DMS 273 treated with DMSO at 0.1 percent for 48 hours (cell line): Measurements from ENCODE around the gene LRFN4.

Source experiments
- DNase-seq: peaks from one replicate; lab custom pipeline; 2025; lab: John Stamatoyannopoulos, UW

The LRFN4 gene

DNA sequence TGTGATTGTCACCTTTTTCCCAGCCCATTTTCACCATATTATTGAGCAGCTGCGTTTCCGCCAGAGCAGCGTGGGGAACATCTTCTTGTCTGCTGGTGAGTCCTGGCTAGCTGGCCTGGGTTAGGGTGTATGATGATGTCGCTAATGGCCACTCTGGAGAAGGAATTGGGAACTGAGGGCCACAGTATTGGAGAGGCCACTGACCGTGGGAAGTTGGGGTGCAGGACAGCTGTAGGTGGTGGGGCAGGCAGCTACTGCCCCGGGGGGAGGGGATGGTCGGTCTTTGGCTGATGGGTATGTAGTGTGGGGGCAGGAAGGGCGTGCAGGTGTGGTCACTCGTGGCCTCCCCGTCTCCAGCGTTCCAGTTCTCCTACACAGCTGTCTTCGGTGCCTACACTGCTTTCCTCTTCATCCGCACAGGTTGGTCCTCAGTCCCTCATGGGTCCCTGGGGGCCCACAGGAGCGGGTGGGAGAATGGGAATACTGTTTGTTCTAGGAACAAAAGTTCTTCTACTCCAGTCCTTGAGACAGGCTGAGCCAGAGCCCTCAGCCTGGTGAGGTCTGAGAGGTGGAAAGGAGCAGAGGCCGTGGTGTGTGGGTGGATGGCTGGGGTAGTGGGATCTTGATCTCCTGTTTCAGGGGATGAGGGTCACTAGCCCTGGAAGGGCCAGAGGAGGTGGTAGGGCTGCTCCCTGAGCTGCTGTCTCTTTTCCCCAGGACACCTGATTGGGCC is 11.6 kb upstream of the LRFN4 start:
- no peak for DNase-seq

DNA sequence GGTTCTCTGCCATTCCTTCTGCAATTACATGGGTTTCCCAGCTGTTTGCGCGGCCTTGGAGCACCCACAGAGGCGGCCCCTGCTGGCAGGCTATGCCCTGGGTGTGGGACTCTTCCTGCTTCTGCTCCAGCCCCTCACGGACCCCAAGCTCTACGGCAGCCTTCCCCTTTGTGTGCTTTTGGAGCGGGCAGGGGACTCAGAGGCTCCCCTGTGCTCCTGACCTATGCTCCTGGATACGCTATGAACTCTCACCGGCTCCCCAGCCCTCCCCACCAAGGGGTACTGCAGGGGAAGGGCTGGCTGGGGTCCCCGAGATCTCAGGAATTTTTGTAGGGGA is 11.0 kb upstream of the LRFN4 start:
- no peak for DNase-seq

DNA sequence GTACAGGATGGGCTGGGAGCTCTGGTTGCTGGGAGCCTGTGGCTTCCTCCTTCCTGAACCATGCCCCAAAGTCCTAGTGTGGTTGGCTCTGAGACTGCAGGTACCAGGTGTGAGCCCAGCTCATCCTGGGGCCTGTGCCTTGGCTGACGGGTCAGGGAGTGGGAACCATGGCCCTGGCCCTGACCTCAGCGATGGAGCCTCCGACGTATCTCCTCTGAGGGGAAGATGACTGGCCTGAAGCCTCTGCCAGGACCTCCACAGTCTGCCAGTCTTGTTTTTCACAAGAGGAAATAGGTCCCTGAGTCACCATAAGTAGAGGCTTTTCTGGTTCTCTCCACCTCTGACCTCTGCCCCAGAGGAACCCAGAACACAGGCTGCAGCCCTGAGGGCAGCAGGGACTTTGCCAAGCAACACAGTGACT is 10.2 kb upstream of the LRFN4 start:
- DNase-seq = no peak

DNA sequence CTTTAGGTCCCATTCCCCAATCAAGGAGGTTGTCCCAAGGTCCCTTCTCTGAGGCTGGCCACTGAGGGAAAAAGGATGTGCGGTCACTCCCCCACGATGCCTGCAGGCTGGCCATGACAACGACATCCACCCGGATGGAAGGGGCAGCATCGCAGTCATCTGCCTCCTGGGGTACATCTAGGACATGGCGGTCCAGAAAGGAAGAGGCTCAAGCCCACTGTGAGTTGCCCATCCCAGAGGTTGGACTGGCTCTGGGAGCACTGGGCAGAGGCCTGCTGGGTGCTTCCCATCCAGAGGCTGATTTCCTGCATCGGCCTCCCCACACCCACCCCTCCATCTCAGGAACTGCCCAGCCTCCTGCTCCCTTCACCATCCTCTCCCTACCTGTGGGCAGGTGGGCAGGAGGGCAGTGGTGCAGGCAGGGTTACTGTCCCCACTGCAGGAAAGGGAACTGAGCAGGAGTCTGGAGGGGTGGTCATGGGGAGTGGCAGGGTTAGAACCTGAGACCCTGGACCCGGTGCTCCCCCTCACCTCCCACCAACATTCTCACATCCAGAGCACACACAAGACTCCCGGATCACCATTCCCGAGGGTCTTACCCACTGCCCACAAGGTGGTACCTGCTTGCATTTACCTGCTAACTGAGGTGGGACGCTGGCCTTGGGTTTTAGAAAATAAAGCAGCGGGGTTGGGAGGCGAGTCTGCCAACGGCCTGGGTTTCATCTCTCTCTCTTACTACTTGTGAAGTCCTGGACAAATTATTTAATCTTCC is 9.2 kb upstream of the LRFN4 start:
- no peak for DNase-seq

DNA sequence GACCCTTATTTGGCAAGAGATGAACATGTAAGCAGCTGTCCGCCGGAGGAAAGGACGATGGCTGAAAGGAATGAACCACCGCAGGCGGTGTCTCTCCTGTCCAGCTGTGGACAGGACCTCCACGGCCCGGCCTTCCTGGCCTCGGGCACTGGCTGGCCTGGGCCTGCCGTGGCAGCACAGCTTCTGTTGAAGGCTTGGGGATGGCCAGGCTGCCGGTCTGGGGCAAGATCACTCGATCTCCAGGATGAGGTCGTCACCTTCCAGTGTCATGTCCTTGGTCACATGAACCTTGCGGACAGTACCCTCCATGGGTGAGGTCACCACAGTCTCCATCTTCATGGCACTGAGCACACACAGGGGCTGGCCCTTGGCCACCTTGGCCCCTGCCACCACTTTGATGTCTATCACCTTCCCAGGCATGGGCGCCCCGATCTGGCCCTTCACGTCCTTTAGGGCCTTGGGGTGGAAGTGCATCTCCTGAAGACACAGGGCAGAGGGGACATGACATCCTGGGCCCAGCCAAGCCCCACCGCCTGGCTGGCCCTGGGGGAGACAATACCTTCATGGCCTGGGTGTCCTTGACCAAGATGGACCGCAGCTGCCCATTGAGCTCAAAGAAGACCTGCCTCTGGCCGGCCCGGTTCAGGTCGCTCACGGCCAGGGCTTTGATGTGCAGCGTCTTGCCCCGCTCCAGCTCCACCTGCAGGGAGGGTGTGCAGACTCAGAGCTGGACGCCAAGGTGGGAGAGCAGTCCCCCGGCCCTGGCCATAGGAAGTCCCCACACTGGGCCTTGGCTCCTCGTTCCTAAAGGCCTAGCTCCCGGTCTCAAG is 8.0 kb upstream of the LRFN4 start:
- DNase-seq = no peak

DNA sequence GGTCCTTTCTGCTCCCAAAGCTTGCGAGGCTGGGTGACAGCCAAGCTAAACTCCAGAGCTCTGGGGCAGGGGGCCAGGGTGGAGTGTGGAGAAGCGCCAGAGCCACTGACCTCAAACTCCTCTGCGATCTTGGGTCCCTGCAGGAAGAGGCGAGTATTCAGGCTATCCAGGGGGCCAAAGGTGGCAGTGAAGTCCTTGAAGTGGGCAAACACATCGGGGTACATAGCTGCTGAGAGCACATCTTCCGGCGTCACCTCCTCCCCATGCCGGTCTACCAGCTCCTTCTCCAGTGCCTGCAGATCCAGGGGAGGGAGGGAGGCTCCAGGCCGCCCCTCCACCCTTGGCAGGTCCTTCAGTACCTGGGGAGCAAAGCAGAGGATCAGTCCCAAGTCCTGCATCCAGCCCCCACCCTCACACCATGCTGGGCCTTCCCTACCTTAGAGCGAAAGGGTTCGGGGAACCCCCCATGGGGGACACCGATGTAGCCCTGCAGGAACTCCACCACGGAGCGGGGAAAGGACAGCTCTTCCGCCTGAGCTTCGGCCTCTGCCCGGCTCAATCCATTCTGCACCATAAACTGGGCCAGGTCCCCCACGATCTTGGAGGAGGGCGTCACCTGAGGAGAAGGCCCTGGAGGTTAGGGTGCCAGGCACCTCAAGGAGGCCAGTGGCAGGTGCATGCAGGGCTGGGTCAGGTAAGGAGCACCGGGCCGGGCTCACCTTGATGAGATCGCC is 7.2 kb upstream of the LRFN4 start:
- no peak for DNase-seq

DNA sequence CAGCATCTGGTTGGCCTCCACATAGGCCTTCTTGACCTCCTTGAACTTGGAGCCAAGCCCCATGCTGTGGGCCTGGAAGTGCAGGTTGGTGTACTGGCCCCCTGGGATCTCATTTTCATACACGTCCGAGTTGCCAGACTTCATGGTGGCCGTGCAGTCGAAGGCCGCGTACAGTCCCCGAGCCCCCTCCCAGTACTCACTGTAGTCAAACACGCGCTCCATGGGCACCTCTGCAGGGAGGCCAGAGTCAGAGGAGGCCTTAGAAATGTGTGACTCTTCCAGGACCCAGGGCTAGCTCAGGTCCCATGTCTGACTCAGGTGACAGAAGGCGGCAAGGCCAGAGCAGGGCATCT is 6.7 kb upstream of the LRFN4 start:
- no peak for DNase-seq

DNA sequence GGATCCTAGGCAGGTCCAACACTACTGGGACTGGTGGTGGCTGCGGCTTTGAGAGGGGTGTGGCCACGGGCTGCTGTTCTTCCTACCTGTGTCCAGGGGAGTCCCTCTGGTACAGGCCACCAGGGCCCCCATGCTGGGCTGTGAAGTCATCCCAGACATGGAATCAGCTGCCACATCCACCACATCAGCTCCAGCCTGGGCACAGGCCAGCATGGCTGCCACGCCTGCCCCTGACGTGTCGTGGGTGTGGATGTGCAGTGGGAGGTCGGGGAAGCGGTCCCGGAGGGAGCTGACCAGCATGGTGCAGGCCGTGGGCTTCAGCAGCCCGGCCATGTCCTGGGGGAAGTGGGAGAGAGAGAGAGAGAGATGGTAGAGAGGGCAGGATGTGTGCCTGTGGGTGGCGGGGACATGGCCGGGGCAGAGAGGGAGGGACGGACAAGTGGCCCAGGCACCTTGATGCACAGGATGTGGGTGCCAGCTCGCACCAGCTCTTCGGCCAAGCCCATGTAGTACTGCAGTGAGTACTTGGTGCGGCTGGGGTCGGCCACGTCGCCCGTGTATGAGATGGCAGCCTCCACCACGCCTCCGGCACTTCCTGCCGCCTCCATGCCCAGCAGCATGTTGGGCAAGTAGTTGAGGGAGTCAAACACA is 6.2 kb upstream of the LRFN4 start:
- DNase-seq = no peak

DNA sequence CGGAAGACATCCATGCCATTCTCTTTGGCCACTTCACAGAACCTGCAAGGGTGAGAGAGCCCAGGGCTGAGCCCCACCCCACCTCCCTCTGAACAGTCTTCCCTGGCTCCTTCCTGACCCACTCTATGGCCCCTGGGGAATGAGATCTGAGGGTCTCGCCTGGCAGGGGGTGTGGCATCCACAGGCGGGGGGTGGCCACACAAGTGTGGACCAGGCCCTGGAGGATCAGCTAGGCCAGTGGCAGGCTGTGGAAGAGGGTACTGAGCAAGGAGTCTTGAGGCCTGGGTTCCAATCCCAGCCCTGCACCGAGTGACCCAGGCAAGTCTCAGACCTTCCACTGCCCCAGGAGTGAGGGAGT is 5.6 kb upstream of the LRFN4 start:
- no peak for DNase-seq

DNA sequence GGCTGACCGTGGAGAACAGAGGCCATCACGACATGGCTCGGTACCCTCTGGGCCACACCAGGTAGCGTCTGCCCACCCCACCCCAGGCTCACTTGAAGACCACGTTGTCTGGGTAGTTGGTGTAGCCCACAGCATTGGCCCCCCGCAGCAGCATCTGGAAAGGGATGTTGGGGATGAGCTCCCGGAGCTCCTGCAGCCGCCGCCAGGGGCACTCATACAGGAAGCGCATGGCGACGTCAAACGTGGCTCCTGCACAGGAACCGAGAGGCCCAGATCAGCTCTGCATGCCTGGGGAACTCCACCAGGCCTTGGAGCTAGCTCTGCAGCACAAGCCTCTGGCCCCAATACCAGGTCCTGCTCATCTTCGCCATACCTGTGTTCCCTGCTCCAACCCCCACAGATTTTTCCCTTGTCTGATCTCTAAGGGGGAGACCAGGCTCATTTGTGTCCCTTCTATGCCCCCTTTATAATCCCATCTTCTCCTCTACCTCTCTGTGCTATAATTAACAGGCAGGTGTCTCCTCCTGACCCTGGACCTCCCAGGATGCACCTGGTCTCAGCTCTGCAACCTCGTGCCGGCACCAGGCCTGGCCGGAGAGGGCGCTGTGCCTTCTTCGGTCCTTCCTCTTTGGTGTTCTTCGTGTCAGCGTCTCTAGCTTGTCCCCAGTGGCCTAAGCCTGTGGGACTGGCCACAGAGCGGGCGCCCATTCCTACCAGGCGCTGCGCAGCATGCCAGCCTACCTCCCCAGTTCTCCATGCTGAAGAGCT is 5.0 kb upstream of the LRFN4 start:
- no peak for DNase-seq

DNA sequence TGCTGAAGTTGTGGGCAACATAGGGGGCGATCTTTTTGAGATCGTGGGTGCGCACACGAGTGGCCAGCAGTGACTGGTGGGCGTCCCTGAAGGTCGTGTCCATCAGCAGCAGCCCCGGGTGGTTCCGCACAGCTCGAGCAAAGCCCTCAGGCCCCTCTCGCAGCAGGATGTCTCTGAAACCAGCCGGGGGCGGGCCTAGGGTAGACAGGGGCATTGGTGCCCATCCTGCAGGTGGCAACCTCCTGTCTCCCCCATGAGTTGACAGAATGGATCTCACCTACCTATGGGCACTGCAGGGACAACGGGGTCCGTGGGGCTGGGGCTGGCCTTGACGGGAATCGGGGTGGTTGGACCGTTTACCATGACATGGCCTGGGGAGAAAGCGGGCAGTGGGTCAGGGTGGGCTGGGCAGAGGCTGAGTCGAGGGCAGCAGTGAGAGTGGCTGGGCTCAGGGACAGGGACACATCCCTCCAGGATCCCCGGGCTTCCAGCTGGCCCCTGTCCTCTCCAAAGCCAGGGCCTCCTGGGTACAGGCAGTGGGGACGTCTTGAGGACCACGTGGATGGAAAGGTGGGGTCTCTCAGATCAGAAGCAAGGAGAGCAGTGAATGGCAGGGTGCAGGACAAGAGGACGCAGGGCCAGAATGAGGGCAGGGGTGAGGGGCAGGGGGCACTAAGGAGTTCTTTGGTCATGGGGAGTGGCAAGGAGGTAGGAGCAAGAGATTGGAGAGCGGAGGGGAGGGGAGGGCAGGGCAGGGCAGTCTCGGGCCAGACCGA is 4.2 kb upstream of the LRFN4 start:
- DNase-seq = no peak

DNA sequence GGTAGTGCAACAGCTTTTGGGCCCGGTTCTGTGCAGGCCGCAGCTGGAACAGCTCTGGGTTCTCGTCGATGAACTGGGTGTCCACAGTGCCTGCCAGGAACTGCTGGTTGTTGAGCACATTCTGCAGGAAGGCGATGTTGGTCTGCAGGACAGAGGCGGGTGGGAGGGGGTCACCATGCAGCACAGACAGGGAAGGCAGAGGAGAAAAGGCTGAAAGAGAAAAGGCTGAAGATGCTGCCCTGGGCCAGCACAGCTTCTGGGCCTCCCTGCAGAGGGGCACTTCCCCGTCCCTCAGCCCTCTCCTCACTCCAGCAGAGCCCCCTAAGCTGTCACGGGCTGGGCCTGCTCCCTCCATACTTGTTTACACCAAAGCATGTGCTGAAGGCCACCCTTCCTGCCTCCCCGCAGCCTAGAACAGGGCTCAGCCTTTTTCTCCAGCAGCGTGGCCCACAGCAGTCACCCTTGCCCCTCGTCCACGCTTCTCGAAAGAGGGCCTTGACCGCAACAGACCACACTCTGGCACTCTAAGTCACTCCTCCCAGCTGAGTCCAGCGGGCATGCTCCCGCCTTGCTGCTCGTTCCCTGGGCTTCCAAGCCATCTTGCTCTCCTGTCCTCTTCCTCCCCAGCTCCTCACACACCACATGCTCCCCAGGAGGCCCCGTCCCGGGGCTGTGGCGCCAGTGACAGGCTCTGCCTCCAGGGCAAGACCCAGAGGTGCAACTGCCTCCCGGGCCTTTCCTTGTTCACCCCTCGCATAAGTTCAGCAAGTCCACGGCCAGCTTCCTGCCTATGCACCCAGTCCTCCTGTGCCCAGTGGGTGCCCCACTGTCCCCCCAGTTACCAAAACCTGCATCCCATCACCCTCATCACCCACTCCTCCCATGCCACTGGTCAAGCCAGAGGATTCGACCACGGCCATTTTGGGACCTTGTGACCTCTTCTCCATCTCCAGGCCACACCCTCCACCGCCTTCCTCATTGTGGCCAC is 3.3 kb upstream of the LRFN4 start:
- DNase-seq = no peak

DNA sequence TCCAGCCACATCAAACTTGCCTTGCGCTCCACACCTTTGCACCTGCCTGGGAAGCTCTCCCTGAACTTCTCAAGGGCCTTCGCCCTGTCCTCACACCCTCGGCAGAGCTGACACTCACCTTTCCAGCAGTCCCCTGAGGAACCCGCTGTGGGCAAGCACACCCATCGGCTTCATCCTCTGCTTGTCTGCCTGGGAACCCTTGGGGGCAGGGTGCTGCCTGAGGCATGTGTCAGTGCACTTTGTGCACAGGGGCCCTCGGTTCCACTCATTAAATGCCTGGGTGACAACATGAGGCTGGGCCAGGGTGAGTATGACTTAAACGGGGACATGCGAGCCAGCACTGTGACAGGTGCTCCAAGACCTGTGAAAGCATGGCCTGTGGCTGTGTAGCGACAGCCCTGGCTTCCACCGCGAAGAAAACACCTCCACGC is 2.6 kb upstream of the LRFN4 start:
- no peak for DNase-seq

DNA sequence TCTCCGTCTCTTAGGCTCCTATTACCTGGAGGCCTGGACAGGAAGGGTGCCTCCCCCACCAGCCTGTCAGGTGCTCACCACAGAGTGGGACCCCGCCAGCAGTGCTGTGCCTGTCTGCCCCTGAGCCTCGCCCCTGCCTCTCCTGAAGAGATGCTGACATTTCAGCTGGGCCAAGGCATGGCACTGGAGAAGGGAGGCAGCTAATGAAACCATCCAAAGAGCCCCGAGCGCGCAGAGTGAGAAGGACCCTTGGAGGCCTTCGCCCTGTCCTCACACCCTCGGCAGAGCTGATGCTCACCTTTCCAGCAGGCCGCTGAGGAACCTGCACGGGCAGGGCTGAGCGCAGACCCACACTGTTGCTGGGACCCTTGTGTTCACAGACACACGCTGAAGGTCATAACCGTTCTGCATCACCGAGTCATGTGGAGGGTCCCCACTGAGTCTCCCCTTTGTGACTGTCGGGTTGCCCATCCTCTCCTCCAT is 2.1 kb upstream of the LRFN4 start:
- DNase-seq = no peak

DNA sequence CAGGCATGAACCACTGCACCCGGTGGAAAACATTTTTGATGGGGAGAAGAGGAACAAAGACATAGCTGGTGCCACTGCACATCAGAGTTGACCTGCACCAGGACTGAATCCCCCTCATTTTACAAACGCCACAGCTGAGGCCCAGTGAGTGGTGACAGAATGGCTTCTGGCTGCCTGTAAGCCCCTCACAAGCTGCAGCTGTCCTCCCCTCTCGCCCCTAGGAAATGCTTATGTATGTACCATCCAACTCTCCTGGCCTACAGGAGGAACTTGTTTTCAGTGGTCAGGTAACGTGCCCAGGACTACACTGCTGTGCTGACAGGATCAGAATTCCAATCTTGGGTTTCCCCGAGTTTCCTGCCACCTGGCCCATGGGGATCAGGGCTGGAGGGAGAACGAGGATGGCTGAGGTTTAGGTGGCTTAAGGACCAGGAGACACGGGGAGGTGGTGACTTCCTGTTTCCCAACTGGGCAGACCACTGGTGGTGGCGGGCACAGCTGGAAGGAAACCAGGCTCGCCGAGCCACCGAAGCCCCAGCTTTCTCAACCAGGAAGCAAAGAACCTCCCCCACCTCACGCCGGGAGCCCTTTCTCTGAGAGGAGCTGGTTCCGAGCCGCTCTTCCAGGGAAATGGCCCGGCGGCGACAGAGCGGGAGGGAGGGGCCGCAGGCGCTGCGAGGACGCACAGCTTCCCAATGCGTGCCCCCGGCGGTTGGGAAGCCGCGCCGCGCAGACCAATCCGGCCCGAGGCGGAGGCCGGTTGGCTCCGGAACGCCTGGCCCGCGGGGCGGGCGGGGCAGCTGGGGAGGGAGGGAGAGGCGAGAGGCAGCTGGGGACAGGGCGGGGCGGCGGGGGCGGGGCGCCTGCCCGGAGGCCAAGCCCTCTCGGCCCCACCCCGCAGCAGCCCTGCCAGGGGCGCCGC is 1.0 kb upstream of the LRFN4 start:
- DNase-seq = peak; percentile 49

DNA sequence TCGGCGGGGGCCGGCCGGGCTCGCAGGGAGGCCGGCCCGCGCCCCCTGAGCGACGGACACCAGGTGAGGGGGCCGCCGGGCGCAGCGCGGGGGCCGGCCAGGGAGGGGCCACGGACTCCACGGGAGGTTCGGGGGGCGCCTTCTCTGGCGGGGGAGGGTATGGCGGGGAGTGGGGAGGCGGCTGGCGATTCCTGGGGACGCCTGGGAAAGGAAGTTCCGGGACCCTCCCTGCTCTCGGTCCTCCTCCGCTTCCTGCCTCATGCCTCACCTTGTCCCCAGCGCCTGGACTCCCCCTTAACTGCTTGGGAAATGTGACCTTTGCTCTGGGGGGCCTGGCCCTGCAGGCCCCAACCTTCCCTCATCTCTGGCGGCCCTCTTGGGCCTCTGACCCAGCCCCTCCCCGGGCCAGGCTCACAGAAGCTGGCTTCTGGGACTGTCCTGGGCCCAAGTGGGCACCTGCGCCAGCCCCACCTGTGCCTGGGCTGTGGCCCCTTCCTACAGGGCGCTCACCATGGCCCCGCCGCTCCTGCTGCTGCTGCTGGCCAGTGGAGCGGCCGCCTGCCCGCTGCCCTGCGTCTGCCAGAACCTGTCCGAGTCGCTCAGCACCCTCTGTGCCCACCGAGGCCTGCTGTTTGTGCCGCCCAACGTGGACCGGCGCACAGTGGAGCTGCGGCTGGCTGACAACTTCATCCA is 516 bp downstream of the LRFN4 start:
- DNase-seq = no peak

DNA sequence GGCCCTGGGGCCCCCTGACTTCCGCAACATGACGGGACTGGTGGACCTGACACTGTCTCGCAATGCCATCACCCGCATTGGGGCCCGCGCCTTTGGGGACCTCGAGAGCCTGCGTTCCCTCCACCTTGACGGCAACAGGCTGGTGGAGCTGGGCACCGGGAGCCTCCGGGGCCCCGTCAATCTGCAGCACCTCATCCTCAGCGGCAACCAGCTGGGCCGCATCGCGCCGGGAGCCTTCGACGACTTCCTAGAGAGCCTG is 992 bp downstream of the LRFN4 start:
- no peak for DNase-seq
